HEK293T (cell line): ENCODE measurements around the gene IPO4.

Source experiments
- ARNT ChIP-seq: fragments of 450-650 bp; IDR thresholded peaks from 2 replicates; pipeline ENCODE4 v1.6.1; 2017; ENCODE audit warnings: mild to moderate bottlenecking
- BHLHE40 ChIP-seq: fragments of 450-650 bp; IDR thresholded peaks from 2 replicates; pipeline ENCODE4 v1.6.1; 2016; ENCODE audit warnings: mild to moderate bottlenecking, moderate library complexity, borderline replicate concordance
- ELF4 ChIP-seq: fragments of 450-650 bp; IDR thresholded peaks from 2 replicates; pipeline ENCODE4 v1.6.1; 2017; ENCODE audit warnings: antibody characterized with exemption
- FOXK2 ChIP-seq: fragments of 450-650 bp; IDR thresholded peaks from 2 replicates; pipeline ENCODE4 v1.6.1; 2016; ENCODE audit warnings: mild to moderate bottlenecking
- FOXM1 ChIP-seq: fragments of 450-650 bp; IDR thresholded peaks from 2 replicates; pipeline ENCODE4 v1.6.1; 2017; ENCODE audit warnings: mild to moderate bottlenecking, borderline replicate concordance
- HDGF ChIP-seq: fragments of 450-650 bp; IDR thresholded peaks from 2 replicates; pipeline ENCODE4 v1.6.1; 2017; ENCODE audit warnings: antibody characterized with exemption, borderline replicate concordance
- LEF1 ChIP-seq: fragments of 450-650 bp; IDR thresholded peaks from 2 replicates; pipeline ENCODE4 v1.6.1; 2017; ENCODE audit warnings: mild to moderate bottlenecking, borderline replicate concordance
- NFRKB ChIP-seq: fragments of 450-650 bp; IDR thresholded peaks from 2 replicates; pipeline ENCODE4 v1.6.1; 2016; ENCODE audit warnings: mild to moderate bottlenecking, moderate library complexity
- PKNOX1 ChIP-seq: fragments of 450-650 bp; IDR thresholded peaks from 2 replicates; pipeline ENCODE4 v1.6.1; 2016
- SP1 ChIP-seq: fragments of 450-650 bp; IDR thresholded peaks from 2 replicates; pipeline ENCODE4 v1.6.1; 2017
- SUZ12 ChIP-seq: fragments of 450-650 bp; IDR thresholded peaks from 2 replicates; pipeline ENCODE4 v1.6.1; 2016; ENCODE audit warnings: mild to moderate bottlenecking
- TARDBP ChIP-seq: fragments of 450-650 bp; IDR thresholded peaks from 2 replicates; pipeline ENCODE4 v1.6.1; 2016

- TF ChIP-seq LEF1: no peak
- TF ChIP-seq ARNT: no peak
- no peak for TF ChIP-seq FOXK2
- no peak for TF ChIP-seq BHLHE40
- TF ChIP-seq SP1: no peak
- TF ChIP-seq TARDBP: no peak
- TF ChIP-seq SUZ12: no peak
- TF ChIP-seq FOXM1: no peak
- no peak for TF ChIP-seq PKNOX1
- no peak for TF ChIP-seq HDGF
- TF ChIP-seq ELF4: no peak
- no peak for TF ChIP-seq NFRKB
Observed at GRCh38 chr14:24146978-24147760, 41.4 kb downstream of the IPO4 start, which contains the start of gene RNF31.
